SKM-1 (cell line): ENCODE measurements around the gene BCAS3.
"Not testable (repeated sequence)": the region's sequence is repeated elsewhere in the genome, so short reads cannot be mapped to it uniquely, and the experiment has no call there.

Source experiments
- DNase-seq: peaks from one replicate; lab custom pipeline; 2025; ENCODE audit not compliant: unreplicated experiment; lab: John Stamatoyannopoulos, UW

Gene BCAS3

DNA sequence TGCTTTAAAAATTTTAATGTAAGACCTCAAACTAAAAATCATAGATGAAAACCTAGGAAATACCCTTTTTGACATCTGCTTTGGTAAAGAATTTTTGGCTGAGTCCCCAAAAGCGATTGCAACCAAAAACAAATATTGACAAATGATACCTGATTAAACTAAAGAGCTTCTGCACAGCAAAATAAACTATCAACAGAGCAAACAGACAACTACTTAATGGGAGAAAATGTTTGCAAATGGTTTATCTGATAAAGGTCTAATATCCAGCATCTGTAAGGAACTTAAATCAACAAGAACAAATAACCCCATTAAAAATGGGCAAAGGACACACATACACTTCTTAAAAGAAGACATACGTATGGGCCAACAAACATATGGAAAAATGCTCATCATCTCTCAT, 242.5 kb downstream of the BCAS3 start:
- no peak for DNase-seq

DNA sequence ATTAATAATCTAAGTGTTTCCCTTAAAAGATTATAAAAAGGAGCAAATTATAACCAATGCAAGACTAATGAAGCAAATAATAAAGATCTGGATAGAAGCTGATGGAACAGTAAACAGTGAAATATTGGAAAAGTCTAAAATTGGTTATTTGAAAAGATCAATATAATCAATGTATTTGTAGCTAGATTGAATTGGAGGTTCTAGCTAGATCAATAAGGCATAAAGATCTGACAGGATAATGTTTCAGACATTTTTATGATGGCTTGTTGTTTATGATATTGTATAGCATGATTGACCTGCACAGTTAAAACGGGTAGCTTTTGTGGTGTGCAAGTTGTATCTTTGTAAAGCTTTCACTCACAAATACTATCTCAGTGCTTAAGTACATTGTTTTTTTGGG, 245.3 kb downstream of the BCAS3 start:
- no peak for DNase-seq

DNA sequence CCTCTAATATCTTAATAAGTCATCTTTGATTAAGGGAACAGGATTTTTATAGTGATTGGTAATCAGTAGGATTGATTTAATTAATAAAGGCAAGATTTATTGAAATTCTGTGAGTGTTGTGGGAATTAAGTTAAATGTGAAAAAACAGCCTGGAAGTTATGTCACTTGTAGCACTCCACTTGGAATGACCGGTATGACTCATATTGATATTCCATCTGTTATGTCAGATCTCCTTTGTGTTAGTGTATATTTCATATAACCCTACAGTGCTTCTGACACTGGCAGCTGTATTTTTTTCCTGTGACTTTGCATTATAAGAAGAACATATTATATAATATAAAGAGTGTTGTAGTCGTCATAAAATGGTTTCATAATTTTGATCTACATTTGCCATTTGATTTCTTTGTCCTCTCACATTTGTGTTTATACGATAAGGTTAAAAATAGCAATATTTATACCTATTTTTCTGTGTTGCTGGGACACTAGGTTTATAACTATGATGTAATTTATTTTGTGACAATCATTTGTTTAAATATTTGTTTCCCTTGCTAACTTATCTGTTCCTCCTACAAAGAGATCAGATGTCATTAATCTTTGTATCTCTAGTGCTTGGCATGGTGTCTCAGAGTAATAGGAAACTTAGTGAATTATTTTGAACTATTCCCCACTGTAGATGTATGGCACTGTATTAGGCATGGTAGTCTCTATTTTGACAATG, 249.0 kb downstream of the BCAS3 start:
- no peak for DNase-seq

DNA sequence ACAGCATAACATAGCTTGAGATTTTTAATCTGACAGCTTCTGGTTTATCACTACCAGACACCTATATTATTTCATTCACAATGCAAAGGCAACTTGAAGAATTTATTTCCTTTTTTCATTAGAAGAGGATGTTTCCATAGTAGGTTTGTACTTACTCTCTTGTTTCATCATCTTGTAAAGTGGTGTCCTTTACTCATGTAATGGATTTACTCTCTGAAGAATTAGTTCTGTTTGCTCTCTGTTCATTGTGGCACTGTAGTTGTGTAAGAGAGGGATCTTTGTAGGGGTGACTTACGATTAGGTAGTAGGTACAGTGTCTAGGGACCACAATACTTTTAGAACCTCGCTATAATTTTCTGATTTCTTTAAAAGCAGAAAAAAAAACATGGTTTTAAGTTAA, 256.1 kb downstream of the BCAS3 start:
- no peak for DNase-seq

DNA sequence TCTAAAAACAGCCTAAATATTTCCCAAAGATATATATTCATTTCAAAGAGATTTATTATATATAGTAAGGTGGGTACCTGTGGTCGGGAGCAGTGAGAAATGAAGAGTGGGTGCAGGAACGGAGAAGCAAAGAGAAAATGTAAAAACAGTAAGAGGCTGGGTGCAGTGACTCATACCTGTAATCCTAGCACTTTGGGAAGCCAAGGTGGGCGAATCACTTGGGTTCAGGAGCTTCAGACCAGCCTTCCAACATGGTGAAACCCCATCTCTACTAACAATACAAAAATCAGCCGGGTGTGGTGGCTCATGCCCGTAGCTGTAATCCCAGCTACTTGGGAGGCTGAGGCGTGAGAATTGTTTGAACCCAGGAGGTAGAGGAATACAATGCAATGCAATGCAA, 257.1 kb downstream of the BCAS3 start:
- no peak for DNase-seq

DNA sequence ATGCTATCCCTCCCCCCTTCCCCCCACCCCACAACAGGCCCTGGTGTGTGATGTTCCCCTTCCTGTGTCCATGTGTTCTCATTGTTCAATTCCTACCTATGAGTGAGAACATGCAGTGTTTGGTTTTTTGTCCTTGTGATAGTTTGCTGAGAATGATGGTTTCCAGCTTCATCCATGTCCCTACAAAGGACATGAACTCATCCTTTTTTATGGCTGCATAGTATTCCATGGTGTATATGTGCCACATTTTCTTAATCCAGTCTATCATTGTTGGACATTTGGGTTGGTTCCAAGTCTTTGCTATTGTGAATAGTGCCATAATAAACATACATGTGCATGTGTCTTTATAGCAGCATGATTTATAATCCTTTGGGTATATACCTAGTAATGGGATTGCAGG, 258.3 kb downstream of the BCAS3 start:
- DNase-seq: not testable (repeated sequence)

DNA sequence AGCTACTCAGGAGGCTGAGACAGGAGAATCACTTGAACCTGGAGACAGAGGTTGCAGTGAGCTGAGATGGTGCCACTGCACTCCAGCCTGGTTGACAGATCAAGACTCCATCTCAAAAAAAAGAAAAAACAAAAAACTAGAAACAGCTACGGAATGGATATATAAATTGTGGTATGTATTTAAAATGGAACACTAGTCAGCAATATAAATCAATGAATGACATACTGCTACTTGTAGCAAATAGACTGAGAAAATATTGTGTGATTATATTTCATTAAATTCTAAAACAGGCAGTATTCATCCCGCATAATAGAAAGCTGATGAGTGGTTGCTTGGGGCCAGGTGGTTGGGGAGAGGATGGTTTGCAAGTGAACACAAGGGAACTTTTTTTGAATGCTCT, 261.7 kb downstream of the BCAS3 start:
- DNase-seq: no peak

DNA sequence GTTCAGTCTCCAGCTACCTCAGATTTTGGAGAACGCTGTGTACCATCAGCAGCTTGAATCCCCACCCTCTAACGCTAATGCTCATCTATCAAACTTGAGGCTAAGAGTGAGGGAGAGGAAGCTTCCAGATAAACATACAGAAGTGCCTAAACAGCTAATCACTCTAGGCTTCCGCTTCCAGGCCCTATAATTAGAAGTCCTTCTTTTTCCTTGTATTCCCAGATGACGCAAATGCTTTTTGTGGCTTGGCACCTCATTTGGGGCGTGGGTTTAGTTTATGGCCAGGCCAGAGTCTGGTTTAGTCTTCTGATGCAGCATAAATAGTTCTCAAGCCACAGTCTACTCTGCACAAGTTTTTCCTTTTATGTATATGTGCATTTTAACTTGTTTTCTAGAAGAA, 263.4 kb downstream of the BCAS3 start:
- DNase-seq: no peak

DNA sequence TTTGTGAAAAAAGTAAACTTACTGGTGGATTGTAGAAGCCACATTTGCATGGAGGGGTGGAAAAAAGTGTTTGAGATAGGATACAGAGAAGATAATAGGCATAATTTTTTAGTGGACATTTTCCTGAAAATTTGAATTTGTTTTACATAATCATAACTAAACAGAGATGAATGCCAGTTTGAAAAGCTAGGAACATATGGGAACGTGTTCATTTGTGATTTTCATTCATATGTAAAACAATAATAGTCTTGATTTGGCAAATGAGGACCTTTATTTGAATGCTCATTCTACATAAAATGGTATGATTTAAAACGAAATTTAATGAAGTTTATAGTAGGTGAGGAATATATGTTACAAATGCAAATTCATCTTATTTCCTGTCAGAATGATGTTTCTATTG, 263.9 kb downstream of the BCAS3 start:
- no peak for DNase-seq

DNA sequence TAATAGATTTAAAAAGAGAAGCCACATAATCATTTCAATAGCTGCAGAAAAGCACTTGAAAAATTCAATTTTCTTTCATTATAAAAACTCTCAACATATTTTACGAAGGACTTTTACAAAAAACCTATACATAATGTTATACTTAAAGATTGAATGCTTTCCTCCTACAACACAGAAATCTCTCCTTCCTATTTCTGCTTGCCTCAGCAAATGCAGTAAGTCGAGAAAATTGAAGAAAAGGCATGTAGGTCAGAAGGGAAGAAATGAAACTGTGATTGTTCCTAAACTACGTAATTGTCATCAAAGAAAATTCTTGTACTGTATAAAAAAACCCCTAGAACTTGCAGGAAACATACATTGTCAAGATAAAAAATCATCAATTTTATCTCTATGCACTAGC, 267.1 kb downstream of the BCAS3 start:
- DNase-seq: no peak

DNA sequence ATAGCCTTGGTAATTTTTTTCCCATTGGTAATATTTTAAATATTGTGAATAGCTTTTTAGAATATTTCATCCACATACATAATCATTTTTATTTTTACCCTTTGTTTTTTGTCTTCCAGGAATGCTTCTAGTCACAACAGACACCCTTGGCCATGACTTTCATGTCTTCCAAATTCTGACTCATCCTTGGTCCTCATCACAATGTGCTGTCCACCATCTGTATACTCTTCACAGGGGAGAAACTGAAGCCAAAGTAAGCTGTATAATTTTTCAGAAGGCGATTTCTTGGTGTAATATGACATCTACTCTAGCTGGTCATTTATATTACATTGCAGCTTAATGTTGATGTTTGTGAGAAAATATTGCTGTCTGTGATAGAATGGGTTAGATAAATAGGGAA, 269.4 kb downstream of the BCAS3 start:
- no peak for DNase-seq

DNA sequence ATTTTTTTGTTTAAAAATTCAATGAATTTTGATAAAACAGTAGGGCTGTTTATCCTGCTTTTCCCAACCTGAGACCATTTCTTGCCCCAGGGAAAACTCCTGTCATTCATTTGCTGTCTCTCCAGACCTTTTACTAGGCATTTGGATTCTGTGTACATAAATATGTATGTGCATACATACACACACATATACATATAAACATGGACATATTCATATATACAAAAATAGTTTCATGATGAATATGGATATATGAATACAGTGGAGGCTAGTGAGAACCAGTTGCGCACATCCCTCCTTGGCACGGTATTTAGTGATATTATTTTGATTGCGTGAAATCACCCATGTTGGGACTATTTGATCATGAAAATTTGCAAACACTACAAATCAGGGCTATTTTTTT, 269.9 kb downstream of the BCAS3 start:
- no peak for DNase-seq

DNA sequence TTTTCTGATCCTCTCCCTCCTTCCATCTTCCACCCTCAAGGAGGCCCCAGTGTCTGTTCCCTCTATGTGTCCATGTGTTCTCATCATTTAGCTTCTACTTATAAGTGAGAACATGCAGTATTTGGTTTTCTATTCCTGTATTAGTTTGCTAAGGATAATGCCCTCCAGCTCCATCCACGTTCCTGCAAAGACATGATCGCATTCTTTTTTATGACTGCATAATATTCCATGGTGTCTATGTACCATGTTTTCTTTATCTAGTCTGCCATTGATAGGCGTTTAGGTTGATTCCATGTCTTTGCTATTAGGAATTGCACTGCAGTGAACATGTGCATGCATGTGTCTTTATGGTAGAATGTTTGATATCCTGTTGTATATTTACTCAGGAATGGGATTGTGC, 275.1 kb downstream of the BCAS3 start:
- no peak for DNase-seq

DNA sequence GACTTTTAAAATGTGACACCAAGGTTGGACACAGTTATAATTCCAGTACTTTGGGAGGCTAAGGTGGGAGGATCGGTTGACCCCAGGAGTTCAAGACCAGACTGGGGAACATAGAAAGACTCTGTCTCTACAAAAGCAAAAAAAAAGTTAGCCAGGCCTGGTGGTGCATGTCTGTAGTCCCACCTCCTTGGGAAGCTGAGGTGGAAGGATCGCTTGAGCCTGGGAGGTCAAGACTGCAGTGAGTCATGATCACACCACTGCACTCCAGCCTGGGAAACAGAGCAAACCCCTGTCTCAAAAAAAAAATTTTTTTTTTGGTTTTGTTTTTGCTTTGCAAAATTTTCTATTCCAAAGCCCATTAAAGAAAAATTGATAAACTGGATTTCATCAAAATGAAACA, 281.4 kb downstream of the BCAS3 start:
- DNase-seq: no peak

DNA sequence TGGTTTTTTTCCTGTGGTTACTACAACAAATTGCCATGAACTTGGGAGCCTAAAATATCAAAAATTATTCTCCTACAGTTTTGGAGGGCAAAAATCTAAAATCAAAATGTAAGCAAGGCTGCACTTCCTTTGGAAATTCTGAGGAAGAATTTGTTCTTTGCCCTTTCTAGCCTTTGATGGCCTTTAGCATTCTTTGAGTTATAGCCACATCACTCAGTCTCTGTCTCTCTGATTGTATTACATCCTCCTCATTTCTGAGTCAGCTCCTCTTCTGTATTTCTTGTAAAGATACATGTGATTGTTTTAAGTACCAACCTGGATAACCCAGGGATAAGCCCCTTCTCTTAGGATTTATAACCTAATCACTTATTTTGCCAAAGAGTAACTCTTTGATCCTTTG, 282.0 kb downstream of the BCAS3 start:
- no peak for DNase-seq

DNA sequence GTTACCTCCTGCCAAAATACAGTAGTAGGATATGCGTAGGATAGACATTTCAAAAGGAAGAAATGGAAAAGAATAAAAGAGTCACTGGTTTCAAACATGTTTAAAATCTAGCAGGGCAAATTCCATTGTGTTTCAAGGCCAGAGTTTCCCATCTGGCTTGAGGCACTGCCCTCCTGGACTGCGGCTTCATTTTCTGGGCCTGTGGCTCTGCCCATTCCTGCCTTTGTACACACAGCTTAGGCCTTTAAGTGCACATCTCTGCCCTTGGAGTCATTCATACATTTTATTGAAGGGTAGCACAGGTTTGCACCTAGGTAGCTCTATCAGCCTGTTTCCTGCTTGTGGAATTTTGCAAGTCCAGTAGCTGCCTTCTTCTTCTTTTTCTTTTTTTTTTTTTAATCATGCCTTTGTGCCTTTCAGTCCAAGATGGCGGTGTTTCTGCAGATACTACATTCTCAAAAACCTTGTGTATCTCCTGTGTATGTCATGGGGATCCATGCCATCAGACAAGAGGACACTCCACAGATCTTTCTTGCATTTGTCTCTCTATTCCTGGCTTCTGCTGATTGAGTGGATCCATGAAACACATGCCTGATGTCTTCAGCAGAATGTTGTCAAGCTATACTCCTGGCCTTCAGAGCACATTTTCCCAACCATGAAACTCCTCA, 282.9 kb downstream of the BCAS3 start:
- DNase-seq: no peak

DNA sequence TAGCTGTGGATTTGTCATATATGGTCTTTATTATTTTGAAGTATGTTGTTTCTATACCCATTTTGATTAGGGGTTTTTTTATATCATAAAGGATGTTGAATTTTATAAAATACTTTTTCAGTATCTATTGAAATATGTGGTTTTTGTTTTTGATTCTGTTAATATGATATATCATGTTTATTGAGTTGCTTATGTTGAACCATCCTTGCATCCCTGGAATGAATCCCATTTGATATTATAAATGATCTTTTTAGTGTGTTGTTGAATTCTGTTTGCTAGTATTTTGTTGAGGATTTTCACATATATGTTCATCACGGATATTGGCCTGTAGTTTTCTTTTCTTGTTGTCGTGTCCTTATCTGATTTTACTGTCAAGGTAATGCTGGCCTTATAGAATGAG, 286.5 kb downstream of the BCAS3 start:
- DNase-seq: no peak

DNA sequence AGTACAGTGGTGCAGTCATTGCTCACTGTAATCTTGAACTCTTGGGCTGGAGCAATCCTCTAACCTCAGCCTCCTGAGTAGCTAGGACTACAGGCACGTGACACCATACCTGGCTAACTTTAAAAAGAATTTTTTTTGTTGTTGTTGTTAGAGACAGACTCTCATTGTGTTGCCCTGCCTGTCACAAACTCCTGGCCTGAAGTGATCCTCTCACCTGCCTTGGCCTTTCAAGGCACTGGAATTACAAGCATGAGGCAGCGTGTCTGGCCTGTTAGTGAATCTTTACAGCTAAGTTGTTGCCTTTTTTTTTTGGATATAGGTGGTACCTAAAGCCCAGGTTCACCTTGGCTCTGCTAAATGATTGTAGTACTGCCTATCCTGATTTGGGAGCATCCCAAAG, 290.6 kb downstream of the BCAS3 start:
- no peak for DNase-seq

DNA sequence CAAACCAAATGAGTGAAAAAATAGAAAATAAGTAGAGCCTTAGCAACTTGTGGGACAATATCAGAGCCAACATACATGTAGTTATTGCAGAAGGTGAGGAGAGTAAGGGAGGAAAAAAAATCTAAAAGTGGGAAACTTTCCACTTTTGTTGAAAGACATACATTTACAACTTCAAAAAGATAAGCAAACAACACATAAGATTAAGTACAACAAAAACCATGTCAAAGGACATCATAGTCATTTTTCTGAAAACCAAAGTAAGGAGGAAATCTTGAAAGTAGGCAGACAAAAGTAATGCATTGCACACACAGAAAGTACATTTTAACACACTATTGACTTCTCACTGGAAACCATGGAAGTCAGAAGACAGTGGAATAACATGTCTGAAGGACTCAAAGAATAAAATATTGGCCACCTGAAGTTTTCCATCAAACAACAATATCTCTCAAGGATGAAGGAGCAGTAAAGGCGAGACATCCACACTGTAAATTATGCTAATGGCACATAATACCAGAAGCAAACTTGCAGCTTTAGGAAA, 291.9 kb downstream of the BCAS3 start:
- DNase-seq: no peak

DNA sequence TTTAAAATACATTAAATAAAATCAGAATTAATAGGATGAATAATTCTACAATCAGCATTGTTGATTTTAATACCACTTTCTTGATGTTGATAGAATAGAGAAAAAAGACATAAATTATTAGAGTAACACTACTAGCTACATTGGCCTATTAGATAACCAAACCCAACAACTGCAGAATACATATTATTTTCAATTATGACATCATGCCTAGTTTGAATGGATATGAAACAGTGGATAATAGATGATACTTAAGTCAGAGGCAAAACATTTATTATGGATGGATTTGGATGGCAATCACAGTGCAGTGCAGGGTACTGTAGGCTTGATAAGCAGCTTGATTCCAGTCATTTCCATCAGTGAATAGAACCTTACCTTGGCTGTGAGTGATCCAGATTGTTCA, 293.1 kb downstream of the BCAS3 start:
- no peak for DNase-seq

DNA sequence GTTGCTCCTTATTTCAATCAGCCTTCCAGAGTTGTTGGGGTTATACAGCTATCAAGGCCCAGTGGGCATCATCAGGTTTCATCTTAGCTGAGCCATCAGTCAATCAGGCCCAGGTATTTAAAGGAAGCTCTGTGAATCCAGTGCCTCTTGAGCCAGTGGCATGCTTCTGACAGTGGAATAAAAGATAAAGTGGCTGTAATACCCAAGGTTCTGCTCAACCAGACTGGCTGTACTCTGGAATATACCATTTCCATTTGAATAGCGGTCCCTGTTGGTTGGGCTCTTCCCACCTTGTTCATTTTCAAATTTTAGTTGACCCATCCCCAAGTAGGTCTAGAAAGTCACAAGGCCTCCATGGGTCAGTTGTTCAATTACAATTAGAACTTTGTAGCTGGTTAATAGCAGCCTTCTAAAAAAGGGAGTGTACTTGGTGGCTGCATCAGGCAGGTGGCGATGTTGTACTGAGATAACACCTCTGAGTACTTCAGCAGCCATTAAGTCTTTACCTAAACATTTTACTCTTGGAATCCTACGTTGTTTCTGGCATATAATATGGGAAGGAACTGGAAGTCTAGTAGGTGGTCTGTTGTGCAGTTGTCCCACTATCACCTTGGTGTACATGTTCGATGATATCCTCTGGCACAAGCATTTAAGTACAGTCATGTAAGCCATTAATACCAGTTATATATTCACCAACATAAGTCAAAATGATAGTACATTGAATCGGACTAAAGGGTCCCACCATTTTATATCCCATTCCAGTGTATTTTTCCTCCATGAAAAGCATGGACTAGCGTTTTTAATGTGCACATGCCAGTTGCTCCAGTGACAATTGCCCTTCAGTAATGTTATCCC, 294.1 kb downstream of the BCAS3 start:
- DNase-seq: peak; percentile 65

DNA sequence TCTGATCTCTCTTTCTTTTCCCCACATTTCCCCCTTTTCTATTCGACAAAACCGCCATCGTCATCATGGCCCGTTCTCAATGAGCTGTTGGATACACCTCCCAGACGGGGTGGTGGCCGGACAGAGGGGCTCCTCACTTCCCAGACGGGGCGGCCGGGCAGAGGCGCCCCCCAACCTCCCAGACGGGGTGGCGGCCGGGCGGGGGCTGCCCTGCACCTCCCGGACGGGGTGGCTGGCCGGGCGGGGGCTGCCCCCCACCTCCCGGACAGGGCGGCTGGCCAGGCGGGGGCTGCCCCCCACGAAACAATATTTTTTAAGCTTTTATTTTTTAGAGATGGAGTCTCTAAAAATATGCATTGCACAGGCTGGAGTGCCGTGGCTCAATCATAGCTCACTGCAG, 299.2 kb downstream of the BCAS3 start:
- not testable (repeated sequence) for DNase-seq
